Colon (tissue), 2 donors: Measurements from ENCODE around the gene LRRC8D.
"Not testable (repeated sequence)": the region's sequence is repeated elsewhere in the genome, so short reads cannot be mapped to it uniquely, and the experiment has no call there.

Experiments used
- FAIRE-seq: peaks from 2 replicates; lab custom pipeline; 2012; peaks lifted over from hg19 to GRCh38; lab: Jason Lieb, UNC
- donor health status: control.
- donor health status: control.

Gene LRRC8D

GRCh38 chr1:89913353-89914095 lies 92.7 kb downstream of the LRRC8D start:
- FAIRE-seq = no peak

- FAIRE-seq = no peak
Observed at GRCh38 chr1:89917353-89917752, 96.5 kb downstream of the LRRC8D start.

GRCh38 chr1:89918127-89918793 lies 97.4 kb downstream of the LRRC8D start:
- no peak for FAIRE-seq

- no peak for FAIRE-seq
Observed at GRCh38 chr1:89918794-89919155, 97.9 kb downstream of the LRRC8D start.

GRCh38 chr1:89919174-89919573 lies 98.3 kb downstream of the LRRC8D start:
- FAIRE-seq = no peak

GRCh38 chr1:89922911-89923310 lies 102.1 kb downstream of the LRRC8D start:
- FAIRE-seq = no peak

- no peak for FAIRE-seq
Observed at GRCh38 chr1:89923517-89923916, 102.7 kb downstream of the LRRC8D start.

- not testable (repeated sequence) for FAIRE-seq
Observed at GRCh38 chr1:89924075-89924474, 103.2 kb downstream of the LRRC8D start.

GRCh38 chr1:89927049-89927448 lies 106.2 kb downstream of the LRRC8D start:
- FAIRE-seq = no peak

- FAIRE-seq = no peak
Observed at GRCh38 chr1:89927478-89927877, 106.6 kb downstream of the LRRC8D start.

GRCh38 chr1:89928506-89928905 lies 107.7 kb downstream of the LRRC8D start:
- FAIRE-seq = no peak

GRCh38 chr1:89929467-89930063 lies 108.7 kb downstream of the LRRC8D start:
- no peak for FAIRE-seq

GRCh38 chr1:89930579-89930978 lies 109.7 kb downstream of the LRRC8D start:
- no peak for FAIRE-seq

GRCh38 chr1:89931964-89932363 lies 111.1 kb downstream of the LRRC8D start:
- no peak for FAIRE-seq

GRCh38 chr1:89932598-89933364 lies 111.9 kb downstream of the LRRC8D start:
- FAIRE-seq = no peak

GRCh38 chr1:89934461-89934860 lies 113.6 kb downstream of the LRRC8D start:
- FAIRE-seq = no peak

GRCh38 chr1:89935235-89935634 lies 114.4 kb downstream of the LRRC8D start:
- FAIRE-seq = no peak

- no peak for FAIRE-seq
Observed at GRCh38 chr1:89936694-89937093, 115.9 kb downstream of the LRRC8D start.

- no peak for FAIRE-seq
Observed at GRCh38 chr1:89938171-89939055, 117.6 kb downstream of the LRRC8D start.

- FAIRE-seq = no peak
Observed at GRCh38 chr1:89939059-89939570, 118.3 kb downstream of the LRRC8D start.

GRCh38 chr1:89939693-89940438 lies 119.0 kb downstream of the LRRC8D start:
- no peak for FAIRE-seq
